MM.1S (cell line): Measurements from ENCODE around the gene IMMP2L.

ENCODE experiments used
- EZH2 ChIP-seq: fragments of 300-600 bp; sonication (generic); optimal IDR thresholded peaks from 2 replicates; pipeline ENCODE3; 2017; ENCODE audit warnings: low read depth, mild to moderate bottlenecking, antibody characterized with exemption, low read length, mixed read lengths
- EZH2phosphoT487 ChIP-seq: fragments of 300-600 bp; sonication (generic); IDR thresholded peaks from 2 replicates; pipeline ENCODE4 v1.6.1; 2018; ENCODE audit warnings: antibody characterized with exemption, low read length
- TF ChIP-seq, protein P1 (sequence below): fragments of 300-600 bp; sonication (generic); IDR thresholded peaks from 2 replicates; pipeline ENCODE4 v1.5.1; 2016; ENCODE audit warnings: antibody characterized with exemption, low read length, mixed read lengths

DNA sequence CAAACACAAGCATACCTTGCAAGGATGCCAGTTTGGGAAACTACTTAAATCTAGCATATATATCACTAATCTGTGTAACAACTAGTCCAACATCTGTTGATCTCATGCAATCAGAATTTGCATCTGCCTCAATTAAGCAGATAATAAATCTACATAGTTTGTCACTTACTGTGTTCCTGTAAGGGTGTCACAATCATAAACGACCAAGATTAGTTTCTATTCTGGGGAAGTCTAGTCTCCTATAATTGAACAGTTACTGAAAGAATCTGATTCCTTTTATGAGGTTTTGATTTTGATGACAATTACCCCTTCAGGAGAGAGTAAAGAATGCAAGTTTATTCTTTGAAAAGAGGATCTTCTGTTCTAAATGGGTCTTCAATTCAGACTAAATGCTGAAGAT lies 556.8 kb downstream of the IMMP2L start:
- TF ChIP-seq EZH2 (no peak), EZH2phosphoT487 (no peak)
- TF ChIP-seq, protein P1, sequence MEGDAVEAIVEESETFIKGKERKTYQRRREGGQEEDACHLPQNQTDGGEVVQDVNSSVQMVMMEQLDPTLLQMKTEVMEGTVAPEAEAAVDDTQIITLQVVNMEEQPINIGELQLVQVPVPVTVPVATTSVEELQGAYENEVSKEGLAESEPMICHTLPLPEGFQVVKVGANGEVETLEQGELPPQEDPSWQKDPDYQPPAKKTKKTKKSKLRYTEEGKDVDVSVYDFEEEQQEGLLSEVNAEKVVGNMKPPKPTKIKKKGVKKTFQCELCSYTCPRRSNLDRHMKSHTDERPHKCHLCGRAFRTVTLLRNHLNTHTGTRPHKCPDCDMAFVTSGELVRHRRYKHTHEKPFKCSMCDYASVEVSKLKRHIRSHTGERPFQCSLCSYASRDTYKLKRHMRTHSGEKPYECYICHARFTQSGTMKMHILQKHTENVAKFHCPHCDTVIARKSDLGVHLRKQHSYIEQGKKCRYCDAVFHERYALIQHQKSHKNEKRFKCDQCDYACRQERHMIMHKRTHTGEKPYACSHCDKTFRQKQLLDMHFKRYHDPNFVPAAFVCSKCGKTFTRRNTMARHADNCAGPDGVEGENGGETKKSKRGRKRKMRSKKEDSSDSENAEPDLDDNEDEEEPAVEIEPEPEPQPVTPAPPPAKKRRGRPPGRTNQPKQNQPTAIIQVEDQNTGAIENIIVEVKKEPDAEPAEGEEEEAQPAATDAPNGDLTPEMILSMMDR = no peak
